Measurements from ENCODE around the gene PSMA8.

DNA sequence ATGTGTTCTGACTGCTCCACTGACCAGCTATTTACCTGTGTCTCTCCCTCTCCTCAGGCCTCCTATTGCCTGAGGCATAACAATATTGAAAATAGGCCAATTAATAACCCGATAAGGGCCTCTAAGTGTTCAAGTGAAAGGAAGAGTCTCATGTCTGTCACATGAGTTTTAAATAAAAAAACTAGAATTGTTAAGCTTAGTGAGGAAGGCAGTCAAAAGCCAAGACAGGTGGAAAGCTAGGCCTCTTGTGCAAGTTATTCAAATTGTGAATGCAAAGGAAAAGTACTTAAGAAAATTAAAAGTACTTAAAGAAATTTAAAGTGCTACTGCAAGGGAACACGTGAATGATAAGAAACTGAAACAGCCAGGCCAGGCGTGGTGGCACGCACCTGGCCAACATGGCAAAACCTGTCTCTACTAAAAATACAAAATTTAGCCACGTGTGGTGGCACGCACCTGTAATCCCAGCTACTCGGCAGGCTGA, 47.7 kb downstream of the PSMA8 start:
- TF ChIP-seq CTCF (IDR thresholded peaks at IDR 0.05) = no peak
- no peak for TF ChIP-seq POLR2A (IDR thresholded peaks at IDR 0.05)

Measured in esophagus squamous epithelium (tissue), 4 donors.